Measurements from ENCODE around the gene CAMK2D. TPM values are rescaled to one million over a fixed set of nuclear protein-coding genes. Genes with fewer than 3 reads are reported as not detected.
A peak's percentile ranks its signal among the peaks of the same experiment; 100 is the strongest.

The CAMK2D gene
- total RNA-seq, 6 donors from 2014 or later, result 41.0 to 75.8 (median 51.9) TPM

GRCh38 chr4:113682730-113683537 lies 78.6 kb downstream of the CAMK2D start:
- TF ChIP-seq CTCF (IDR thresholded peaks at IDR 0.05) (no peak), POLR2AphosphoS5 (IDR thresholded peaks at IDR 0.05) (no peak), EP300 (IDR thresholded peaks at IDR 0.05) (no peak), POLR2A (IDR thresholded peaks at IDR 0.05) (no peak)
- Histone ChIP-seq H3K27ac (peak overlapping the region in 1 of 4 donors; percentile 44), H3K9me3 (peaks cover 0 to 4% (median 0%) of the 10 kb centered on the region in 4 donors), H3K4me1 (peaks cover 0 to 14% (median 9%) of the 10 kb centered on the region in 4 donors), H3K27me3 (no peaks in the 10 kb centered on the region), H3K36me3 (no peaks in the 10 kb centered on the region), H3K4me3 (no peak overlapping the region)
- WGBS, 2 donors, result 74 to 75% methylated on average over 4 of the region's 4 CpGs
- ATAC-seq (ENCODE audit: low FRiP score in 2 of 2) (peak in 1 of 2 donors; percentile 43), DNase-seq (no peak)

- ATAC-seq (ENCODE audit: low FRiP score in 2 of 2), result no peak
- no peak for DNase-seq
- Histone ChIP-seq H3K4me3 (no peak overlapping the region), H3K9me3 (peaks cover 0 to 4% (median 0%) of the 10 kb centered on the region in 4 donors), H3K27ac (no peak overlapping the region), H3K4me1 (peaks cover 14 to 30% (median 22%) of the 10 kb centered on the region in 4 donors), H3K27me3 (no peaks in the 10 kb centered on the region), H3K36me3 (no peaks in the 10 kb centered on the region)
- no peak for TF ChIP-seq POLR2AphosphoS5 (IDR thresholded peaks at IDR 0.05)
- no peak for TF ChIP-seq POLR2A (IDR thresholded peaks at IDR 0.05)
- TF ChIP-seq CTCF (IDR thresholded peaks at IDR 0.05), result no peak
- no peak for TF ChIP-seq EP300 (IDR thresholded peaks at IDR 0.05)
Observed at GRCh38 chr4:113678641-113679040, 82.9 kb downstream of the CAMK2D start.

GRCh38 chr4:113677325-113677724 lies 84.2 kb downstream of the CAMK2D start:
- Histone ChIP-seq H3K4me1 (peaks cover 18 to 31% (median 22%) of the 10 kb centered on the region in 4 donors), H3K36me3 (no peaks in the 10 kb centered on the region), H3K27ac (peak overlapping the region in 1 of 4 donors; percentile 39), H3K4me3 (no peak overlapping the region), H3K27me3 (no peaks in the 10 kb centered on the region), H3K9me3 (peaks cover 0 to 4% (median 0%) of the 10 kb centered on the region in 4 donors)
- TF ChIP-seq EP300 (IDR thresholded peaks at IDR 0.05), result no peak
- no peak for DNase-seq
- peak in 1 of 2 donors; percentile 55 for ATAC-seq (ENCODE audit: low FRiP score in 2 of 2)
- WGBS, 2 donors, result 37 to 51% methylated on average over 4 of the region's 4 CpGs

- ATAC-seq (ENCODE audit: low FRiP score in 2 of 2) (no peak), DNase-seq (no peak)
- H3K27me3 ChIP-seq, result no peaks in the 10 kb centered on the region
- H3K36me3 ChIP-seq, result no peaks in the 10 kb centered on the region
- WGBS, 2 donors, result 43 to 68% methylated on average over 2 of the region's 2 CpGs
- H3K4me3 ChIP-seq, result no peak overlapping the region
- peak overlapping the region in 2 of 4 donors; percentile 13 to 23 for H3K27ac ChIP-seq
- no peak for TF ChIP-seq CTCF (IDR thresholded peaks at IDR 0.05)
- no peak for TF ChIP-seq EP300 (IDR thresholded peaks at IDR 0.05)
- H3K4me1 ChIP-seq, result peaks cover 18 to 31% (median 22%) of the 10 kb centered on the region in 4 donors
- no peaks in the 10 kb centered on the region for H3K9me3 ChIP-seq
Observed at GRCh38 chr4:113675731-113676697, 85.5 kb downstream of the CAMK2D start.

GRCh38 chr4:113674733-113675132 lies 86.8 kb downstream of the CAMK2D start:
- Histone ChIP-seq H3K4me3 (no peak overlapping the region), H3K27ac (peak overlapping the region in 1 of 4 donors; percentile 66), H3K36me3 (no peaks in the 10 kb centered on the region), H3K4me1 (peaks cover 18 to 31% (median 22%) of the 10 kb centered on the region in 4 donors), H3K9me3 (no peaks in the 10 kb centered on the region), H3K27me3 (no peaks in the 10 kb centered on the region)
- no peak for DNase-seq
- ATAC-seq (ENCODE audit: low FRiP score in 2 of 2), result no peak
- 47 to 59% methylated on average over 2 of the region's 2 CpGs for WGBS, 2 donors
- no peak for TF ChIP-seq CTCF (IDR thresholded peaks at IDR 0.05)
- no peak for TF ChIP-seq POLR2A (IDR thresholded peaks at IDR 0.05)
- TF ChIP-seq EP300 (IDR thresholded peaks at IDR 0.05), result no peak
- TF ChIP-seq POLR2AphosphoS5 (IDR thresholded peaks at IDR 0.05), result no peak
